ENCODE measurements around the gene NUMA1. TPM values are rescaled to one million over a fixed set of nuclear protein-coding genes. Genes with fewer than 3 reads are reported as not detected.

The NUMA1 gene
- total RNA-seq, 1 donor from 2014 or later = 207 TPM

GRCh38 chr11:72105888-72106287 is 25.5 kb upstream of the NUMA1 start, which contains the start of gene TOMT:
Gene TOMT, plus strand, starts transcription at chr11:72105924. Its CDS starts 28 bp downstream, at chr11:72105952.
- Mint-ChIP-seq H3K27me3 (ENCODE audit: unreplicated experiment) (peaks cover 17% of the 10 kb centered on the region), H3K36me3 (ENCODE audit: unreplicated experiment) (peaks cover 4% of the 10 kb centered on the region), H3K4me1 (ENCODE audit: low read depth, unreplicated experiment) (peaks cover 22% of the 10 kb centered on the region), H3K9me3 (ENCODE audit: unreplicated experiment) (peaks cover 12% of the 10 kb centered on the region), H3K27ac (ENCODE audit: unreplicated experiment) (peak within 1 kb of the TSS; percentile 44), H3K4me3 (ENCODE audit: unreplicated experiment) (peak within 1 kb of the TSS; percentile 41)
- no peak for TF ChIP-seq CTCF (IDR thresholded peaks at IDR 0.05; ENCODE audit: partially characterized antibody, unreplicated experiment)
- DNase-seq = no peak

GRCh38 chr11:72103754-72104167 is 23.4 kb upstream of the NUMA1 start:
- Mint-ChIP-seq H3K9me3 (ENCODE audit: unreplicated experiment) (peaks cover 12% of the 10 kb centered on the region), H3K36me3 (ENCODE audit: unreplicated experiment) (no peaks in the 10 kb centered on the region), H3K4me1 (ENCODE audit: low read depth, unreplicated experiment) (peaks cover 22% of the 10 kb centered on the region), H3K27ac (ENCODE audit: unreplicated experiment) (peak overlapping the region; percentile 97), H3K4me3 (ENCODE audit: unreplicated experiment) (peak overlapping the region; percentile 100), H3K27me3 (ENCODE audit: unreplicated experiment) (peaks cover 15% of the 10 kb centered on the region)
- no peak for TF ChIP-seq CTCF (IDR thresholded peaks at IDR 0.05; ENCODE audit: partially characterized antibody, unreplicated experiment)
- no peak for DNase-seq

- Mint-ChIP-seq H3K27me3 (ENCODE audit: unreplicated experiment) (peaks cover 15% of the 10 kb centered on the region), H3K27ac (ENCODE audit: unreplicated experiment) (peak within 1 kb of the TSS; percentile 97), H3K4me3 (ENCODE audit: unreplicated experiment) (peak within 1 kb of the TSS; percentile 100), H3K9me3 (ENCODE audit: unreplicated experiment) (peaks cover 12% of the 10 kb centered on the region), H3K4me1 (ENCODE audit: low read depth, unreplicated experiment) (peaks cover 22% of the 10 kb centered on the region), H3K36me3 (ENCODE audit: unreplicated experiment) (no peaks in the 10 kb centered on the region)
- peak; percentile 99 for DNase-seq
- peak; percentile 74 for TF ChIP-seq CTCF (IDR thresholded peaks at IDR 0.05; ENCODE audit: partially characterized antibody, unreplicated experiment)
These were observed 22.8 kb upstream of the NUMA1 start, which contains the start of gene LAMTOR1 for GRCh38 chr11:72102946-72103753. Gene LAMTOR1, minus strand, starts transcription at chr11:72103297. Its CDS starts 73 bp downstream, at chr11:72103224.

DNA sequence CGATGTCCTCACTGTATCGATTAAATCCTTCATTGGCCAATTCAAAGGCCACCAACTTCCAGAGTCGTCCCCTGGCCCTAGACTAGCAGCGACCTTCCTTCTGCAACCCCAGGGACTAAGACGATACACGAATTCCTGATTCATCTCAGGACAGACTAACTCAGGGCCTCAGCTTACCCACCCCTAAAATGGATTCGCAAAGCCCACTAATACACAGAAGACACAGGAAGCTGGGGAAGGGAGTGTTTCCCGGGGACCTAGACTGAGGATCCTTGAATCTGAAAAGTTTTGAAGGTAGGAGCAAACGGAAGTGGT is 22.2 kb upstream of the NUMA1 start:
- no peak for TF ChIP-seq CTCF (IDR thresholded peaks at IDR 0.05; ENCODE audit: partially characterized antibody, unreplicated experiment)
- H3K36me3 Mint-ChIP-seq (ENCODE audit: unreplicated experiment) = no peaks in the 10 kb centered on the region

GRCh38 chr11:72102162-72102561 is 21.8 kb upstream of the NUMA1 start:
- H3K27me3 Mint-ChIP-seq (ENCODE audit: unreplicated experiment) = peaks cover 12% of the 10 kb centered on the region
- no peaks in the 10 kb centered on the region for H3K36me3 Mint-ChIP-seq (ENCODE audit: unreplicated experiment)
- peak overlapping the region; percentile 100 for H3K4me3 Mint-ChIP-seq (ENCODE audit: unreplicated experiment)
- DNase-seq = no peak
- peaks cover 13% of the 10 kb centered on the region for H3K9me3 Mint-ChIP-seq (ENCODE audit: unreplicated experiment)
- peaks cover 22% of the 10 kb centered on the region for H3K4me1 Mint-ChIP-seq (ENCODE audit: low read depth, unreplicated experiment)
- TF ChIP-seq CTCF (IDR thresholded peaks at IDR 0.05; ENCODE audit: partially characterized antibody, unreplicated experiment) = no peak
- peak overlapping the region; percentile 96 for H3K27ac Mint-ChIP-seq (ENCODE audit: unreplicated experiment)

More for the DNA sequence above, 22.2 kb upstream of the NUMA1 start:
- peaks cover 22% of the 10 kb centered on the region for H3K4me1 Mint-ChIP-seq (ENCODE audit: low read depth, unreplicated experiment)
- H3K27me3 Mint-ChIP-seq (ENCODE audit: unreplicated experiment) = peaks cover 15% of the 10 kb centered on the region
- peak overlapping the region; percentile 96 for H3K27ac Mint-ChIP-seq (ENCODE audit: unreplicated experiment)
- DNase-seq = no peak
- H3K4me3 Mint-ChIP-seq (ENCODE audit: unreplicated experiment) = peak overlapping the region; percentile 100
- H3K9me3 Mint-ChIP-seq (ENCODE audit: unreplicated experiment) = peaks cover 13% of the 10 kb centered on the region

Data from glutamatergic neuron (in vitro differentiated cells).